Skeletal muscle cell (primary cell): ENCODE measurements around the gene SPRR2F.

Source experiments
- DNase-seq: peaks from one replicate; pipeline ENCODE4 v3.0.0-alpha.2; 2010; ENCODE audit warnings: low read depth
- H3K4me3 ChIP-seq: 2 replicates; pipeline ENCODE4 v1.5.1; 2011; ENCODE audit warnings: low read depth, mild to moderate bottlenecking, control low read depth, low read length, moderate library complexity

Gene SPRR2F

DNA sequence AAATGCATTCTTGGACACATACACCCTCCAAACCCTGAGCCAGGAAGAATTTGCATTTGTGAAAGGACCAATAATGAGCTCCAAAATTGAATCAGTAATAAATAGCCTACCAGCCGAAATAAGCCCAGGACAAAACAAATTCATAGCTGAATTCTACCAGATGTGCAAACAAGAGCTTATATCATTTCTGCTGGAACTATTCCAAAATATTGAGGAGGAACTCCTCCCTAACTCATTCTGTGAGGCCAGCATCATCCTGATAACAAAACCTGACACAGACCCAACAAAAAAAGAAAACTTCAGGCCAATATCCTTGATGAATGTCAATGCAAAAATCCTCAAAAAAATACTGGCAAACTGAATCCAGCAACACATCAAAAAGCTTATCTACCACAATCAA is 25.7 kb downstream of the SPRR2F start:
- no peak for DNase-seq
- no peak overlapping the region for H3K4me3 ChIP-seq

DNA sequence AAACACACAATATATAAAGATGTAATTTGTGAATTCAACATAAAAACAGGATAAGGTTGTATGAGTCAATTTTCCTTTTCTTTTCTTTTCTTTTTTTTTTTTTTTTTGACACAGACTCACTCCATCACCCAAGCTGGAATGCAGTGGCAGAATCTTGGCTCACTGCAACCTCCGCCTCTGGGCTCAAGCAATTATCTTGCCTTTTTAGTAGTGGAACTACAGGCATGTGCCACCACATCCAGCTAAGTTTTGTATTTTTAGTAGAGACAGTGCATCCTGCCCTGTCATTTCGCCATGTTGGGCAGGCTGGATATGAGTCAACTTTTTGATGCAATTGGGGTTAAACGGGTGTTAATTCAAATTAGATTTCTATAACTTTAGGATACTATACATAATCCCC is 31.6 kb downstream of the SPRR2F start:
- H3K4me3 ChIP-seq: no peak overlapping the region
- DNase-seq: no peak

DNA sequence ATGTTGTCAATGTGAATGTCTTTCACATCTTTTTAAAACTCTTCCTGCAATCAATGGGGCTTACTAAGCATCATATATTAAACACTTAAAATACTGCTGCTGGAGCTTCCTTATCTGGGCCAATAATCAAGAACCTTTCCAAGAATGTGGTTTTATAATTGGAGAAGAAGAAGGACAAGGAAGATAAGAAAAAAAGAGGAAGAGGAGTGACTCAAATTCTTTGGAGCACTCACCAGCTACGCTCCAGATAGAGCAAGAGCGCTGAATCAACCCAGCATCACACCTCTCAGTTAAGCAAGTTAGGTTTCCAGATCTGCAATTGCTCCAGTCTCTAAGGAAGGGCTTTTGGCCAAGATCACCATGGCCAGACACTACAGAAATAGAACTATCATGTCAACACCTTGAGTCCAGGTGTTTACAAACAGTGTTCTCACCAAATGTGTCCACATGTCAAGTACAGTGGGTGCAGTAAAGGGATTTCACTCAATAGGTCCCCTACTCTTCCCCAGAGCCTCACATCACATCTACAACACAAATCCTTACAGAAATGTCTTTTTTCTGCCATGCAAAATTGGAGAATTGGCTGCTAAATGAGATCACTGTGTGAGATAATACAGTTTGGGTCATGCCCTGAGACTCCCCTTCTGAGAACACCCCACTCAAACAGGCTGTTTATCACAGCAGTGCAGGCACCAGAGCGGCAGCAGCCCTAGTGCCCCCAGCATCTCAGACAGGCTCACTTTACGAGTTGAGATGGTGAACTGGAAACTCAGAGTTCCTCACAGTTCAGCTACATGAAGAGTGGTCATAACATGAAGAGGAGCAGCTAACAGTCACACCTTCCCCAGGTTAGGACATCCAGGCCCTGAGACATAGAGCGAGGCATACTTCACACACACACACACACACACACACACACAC is 40.2 kb downstream of the SPRR2F start:
- no peak for DNase-seq
- no peak overlapping the region for H3K4me3 ChIP-seq

DNA sequence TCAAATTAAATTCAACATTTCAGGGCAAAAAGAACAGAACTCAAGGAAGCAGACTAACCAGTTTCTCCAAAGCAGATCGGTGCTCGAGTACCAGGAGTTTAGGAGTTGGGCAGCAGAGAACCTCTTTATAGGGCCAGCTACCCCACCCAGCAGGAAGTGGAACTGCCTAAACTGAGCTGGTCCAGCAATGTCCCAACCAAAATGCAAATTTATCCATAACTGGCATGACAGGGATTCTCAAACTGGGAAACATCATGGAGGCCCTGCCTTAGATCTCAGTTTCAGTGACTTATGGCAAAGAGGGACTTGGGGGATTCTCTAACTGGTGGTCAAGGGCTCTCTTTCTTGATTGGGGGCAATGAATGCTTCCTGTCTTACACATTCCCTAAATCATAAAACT is 41.8 kb downstream of the SPRR2F start, which contains the start of gene SPRR2B:
TSS of gene SPRR2B (minus strand) at position 101 of the 400 bp plus-strand sequence. CDS start 772 bp downstream, outside the sequence.
- DNase-seq: no peak
- H3K4me3 ChIP-seq: no peak within 1 kb of the TSS

DNA sequence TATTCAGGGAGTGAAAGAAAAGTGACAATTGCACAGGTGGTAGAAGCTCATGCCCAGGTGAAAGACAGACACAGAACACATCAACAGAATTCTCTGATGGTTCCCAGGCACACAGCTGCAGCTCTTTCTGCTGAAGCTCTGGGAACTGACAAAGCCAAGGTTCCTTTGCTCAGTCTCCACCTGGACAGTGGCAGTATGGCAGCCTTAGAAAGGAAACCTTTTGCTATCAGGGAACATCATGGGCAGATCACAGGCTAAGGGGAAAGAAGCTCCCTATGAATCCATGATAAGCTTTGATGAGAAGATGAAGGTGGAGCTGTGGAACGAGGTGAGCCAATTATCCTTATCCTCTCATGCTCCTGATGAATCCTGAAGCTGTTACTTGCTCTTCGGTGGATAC is 43.1 kb downstream of the SPRR2F start:
- no peak overlapping the region for H3K4me3 ChIP-seq
- no peak for DNase-seq
